T-helper 2 cell treated with Interferon-gamma antibody and Interleukin-4, amounts not matched to agents 100 ng/mL and 5 ng/mL, for 36 hours (primary cell): Measurements from ENCODE around the gene AKT3. TPM values are rescaled to one million over a fixed set of nuclear protein-coding genes. Genes with fewer than 3 reads are reported as not detected.
"Not testable (repeated sequence)": the region's sequence is repeated elsewhere in the genome, so short reads cannot be mapped to it uniquely, and the experiment has no call there.

Experiments
- intact Hi-C: fragments of 100-400 bp; cut with micrococcal nuclease; formaldehyde crosslinking; loops from one replicate; pipeline ENCODE4 v1.15.1; 2023
- total RNA-seq: library from RNA; stranded (reverse); gene quantifications from 2 replicates; pipeline ENCODE4 v1.2.3, GENCODE V29; 2022

The AKT3 gene
- total RNA-seq, 1 donor from 2014 or later = 23.2 TPM

- intact Hi-C loops = loop anchor here (1.0 kb wide), 1 partner anchor 456 kb away; no protein-coding TSS in a partner anchor
Observed at GRCh38 chr1:243842978-243843511, 7.0 kb downstream of the AKT3 start.

- intact Hi-C loops = no loop called here
Observed at GRCh38 chr1:243842161-243842560, 7.9 kb downstream of the AKT3 start.

- intact Hi-C loops = no loop called here
Observed at GRCh38 chr1:243841507-243841906, 8.5 kb downstream of the AKT3 start.

GRCh38 chr1:243837907-243838535 is 12.0 kb downstream of the AKT3 start:
- intact Hi-C loops = loop anchor here (1.0 to 5.0 kb wide), 3 partner anchors 11 to 241 kb away; no protein-coding TSS in a partner anchor

GRCh38 chr1:243834130-243834529 is 15.9 kb downstream of the AKT3 start:
- intact Hi-C loops = no loop called here

GRCh38 chr1:243831463-243831862 is 18.6 kb downstream of the AKT3 start:
- intact Hi-C loops = no loop called here

- intact Hi-C loops = no loop called here
Observed at GRCh38 chr1:243827206-243827605, 22.8 kb downstream of the AKT3 start.

- intact Hi-C loops = not testable (repeated sequence)
Observed at GRCh38 chr1:243824907-243825306, 25.1 kb downstream of the AKT3 start.

GRCh38 chr1:243821177-243821680 is 28.8 kb downstream of the AKT3 start:
- intact Hi-C loops = no loop called here

- intact Hi-C loops = no loop called here
Observed at GRCh38 chr1:243819438-243819839, 30.6 kb downstream of the AKT3 start.

GRCh38 chr1:243818978-243819377 is 31.1 kb downstream of the AKT3 start:
- intact Hi-C loops = no loop called here

GRCh38 chr1:243814718-243815117 is 35.3 kb downstream of the AKT3 start:
- intact Hi-C loops = no loop called here

GRCh38 chr1:243807346-243807745 is 42.7 kb downstream of the AKT3 start:
- intact Hi-C loops = not testable (repeated sequence)

GRCh38 chr1:243806310-243806709 is 43.7 kb downstream of the AKT3 start:
- intact Hi-C loops = no loop called here

GRCh38 chr1:243802736-243803135 is 47.3 kb downstream of the AKT3 start:
- intact Hi-C loops = loop anchor here (5.0 kb wide), 1 partner anchor 35 kb away; no protein-coding TSS in a partner anchor

- intact Hi-C loops = loop anchor here (5.0 kb wide), 1 partner anchor 36 kb away; no protein-coding TSS in a partner anchor
Observed at GRCh38 chr1:243801378-243801777, 48.7 kb downstream of the AKT3 start.

- intact Hi-C loops = loop anchor here (5.0 kb wide), 1 partner anchor 37 kb away; no protein-coding TSS in a partner anchor
Observed at GRCh38 chr1:243799908-243800307, 50.1 kb downstream of the AKT3 start.

GRCh38 chr1:243798726-243799125 is 51.3 kb downstream of the AKT3 start:
- intact Hi-C loops = no loop called here

GRCh38 chr1:243796016-243796415 is 54.0 kb downstream of the AKT3 start:
- intact Hi-C loops = no loop called here

GRCh38 chr1:243793298-243793697 is 56.7 kb downstream of the AKT3 start:
- intact Hi-C loops = no loop called here

- intact Hi-C loops = no loop called here
Observed at GRCh38 chr1:243792891-243793290, 57.2 kb downstream of the AKT3 start.

- intact Hi-C loops = no loop called here
Observed at GRCh38 chr1:243792401-243792800, 57.6 kb downstream of the AKT3 start.
